Astrocyte (in vitro differentiated cells and primary cell): ENCODE results near the gene OIP5.

ENCODE experiments used
- EZH2 ChIP-seq: IDR thresholded peaks from 2 replicates; pipeline ENCODE4 v1.6.1; 2012; ENCODE audit warnings: mild to moderate bottlenecking, low read length, inconsistent platforms; ENCODE audit not compliant: insufficient read depth
- TF ChIP-seq, protein P1 (sequence below): IDR thresholded peaks from 2 replicates; pipeline ENCODE4 v1.5.1; 2011; ENCODE audit warnings: low read depth, mild to moderate bottlenecking, inconsistent platforms, low read length, moderate library complexity; ENCODE audit not compliant: insufficient read depth

DNA sequence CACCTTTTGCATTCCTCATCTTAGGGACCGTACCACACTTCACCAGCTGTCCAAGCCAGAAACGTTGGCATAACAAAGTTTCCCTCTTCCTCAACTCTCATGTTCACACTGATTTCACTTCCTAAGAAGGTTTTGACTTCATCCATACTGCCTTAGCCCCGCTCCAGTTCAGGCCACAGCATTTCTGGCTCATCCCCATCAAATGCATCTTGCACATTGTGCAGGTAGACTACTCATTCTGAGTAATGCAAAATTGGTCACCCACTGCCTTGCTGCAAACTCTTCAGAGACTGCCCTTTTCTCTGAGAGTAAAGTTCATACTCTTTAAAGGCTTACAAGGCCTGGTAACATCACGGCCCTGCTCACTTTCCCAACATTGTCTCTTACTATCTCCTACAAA is 9.1 kb upstream of the OIP5 start:
- TF ChIP-seq, protein P1, sequence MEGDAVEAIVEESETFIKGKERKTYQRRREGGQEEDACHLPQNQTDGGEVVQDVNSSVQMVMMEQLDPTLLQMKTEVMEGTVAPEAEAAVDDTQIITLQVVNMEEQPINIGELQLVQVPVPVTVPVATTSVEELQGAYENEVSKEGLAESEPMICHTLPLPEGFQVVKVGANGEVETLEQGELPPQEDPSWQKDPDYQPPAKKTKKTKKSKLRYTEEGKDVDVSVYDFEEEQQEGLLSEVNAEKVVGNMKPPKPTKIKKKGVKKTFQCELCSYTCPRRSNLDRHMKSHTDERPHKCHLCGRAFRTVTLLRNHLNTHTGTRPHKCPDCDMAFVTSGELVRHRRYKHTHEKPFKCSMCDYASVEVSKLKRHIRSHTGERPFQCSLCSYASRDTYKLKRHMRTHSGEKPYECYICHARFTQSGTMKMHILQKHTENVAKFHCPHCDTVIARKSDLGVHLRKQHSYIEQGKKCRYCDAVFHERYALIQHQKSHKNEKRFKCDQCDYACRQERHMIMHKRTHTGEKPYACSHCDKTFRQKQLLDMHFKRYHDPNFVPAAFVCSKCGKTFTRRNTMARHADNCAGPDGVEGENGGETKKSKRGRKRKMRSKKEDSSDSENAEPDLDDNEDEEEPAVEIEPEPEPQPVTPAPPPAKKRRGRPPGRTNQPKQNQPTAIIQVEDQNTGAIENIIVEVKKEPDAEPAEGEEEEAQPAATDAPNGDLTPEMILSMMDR, result no peak
- no peak for TF ChIP-seq EZH2
